Fibroblast of the aortic adventitia (primary cell): Measurements from ENCODE around the gene OPA1. TPM values are rescaled to one million over a fixed set of nuclear protein-coding genes. Genes with fewer than 3 reads are reported as not detected.

ENCODE experiments used
- DNase-seq: peaks from one replicate; pipeline ENCODE4 v3.0.0-alpha.2; 2010; ENCODE audit warnings: low read depth
- H3K4me3 ChIP-seq: 2 replicates; pipeline ENCODE4 v1.5.1; 2011; ENCODE audit warnings: low read depth, mild to moderate bottlenecking, control low read depth, low read length, moderate library complexity
- total RNA-seq: library from RNA; depleted of rRNA; stranded (reverse); fragments of >200 nt; gene quantifications from 2 replicates; pipeline ENCODE4 v1.2.3, GENCODE V29; 2012; ENCODE audit warnings: low replicate concordance
- TF ChIP-seq, protein P1 (sequence below): IDR thresholded peaks from 2 replicates; pipeline ENCODE4 v1.5.1; 2011; ENCODE audit warnings: mild to moderate bottlenecking, low read length, control low read depth, inconsistent platforms; ENCODE audit not compliant: insufficient read depth

Gene OPA1
- total RNA-seq, 1 donor, result 53.0 TPM

DNA sequence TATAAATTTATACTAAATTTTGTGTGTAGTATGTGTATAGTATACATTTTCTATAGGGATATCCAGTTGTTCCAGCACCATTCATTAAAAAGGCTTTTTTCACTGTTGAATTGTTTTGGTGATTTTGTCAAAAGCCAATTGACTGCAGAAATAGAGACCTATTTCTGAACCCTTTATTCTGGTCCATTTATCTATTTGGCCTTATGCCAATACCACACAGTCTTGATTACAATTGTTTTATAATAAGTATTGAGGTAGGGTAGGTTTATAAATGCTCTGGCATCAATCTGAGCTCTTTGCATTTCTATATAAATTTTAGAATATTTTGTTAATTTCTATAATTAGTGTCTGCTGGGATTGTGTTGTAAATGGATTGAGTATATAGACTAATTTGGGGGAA, 6.5 kb upstream of the OPA1 start:
- no peak for DNase-seq
- TF ChIP-seq, protein P1, sequence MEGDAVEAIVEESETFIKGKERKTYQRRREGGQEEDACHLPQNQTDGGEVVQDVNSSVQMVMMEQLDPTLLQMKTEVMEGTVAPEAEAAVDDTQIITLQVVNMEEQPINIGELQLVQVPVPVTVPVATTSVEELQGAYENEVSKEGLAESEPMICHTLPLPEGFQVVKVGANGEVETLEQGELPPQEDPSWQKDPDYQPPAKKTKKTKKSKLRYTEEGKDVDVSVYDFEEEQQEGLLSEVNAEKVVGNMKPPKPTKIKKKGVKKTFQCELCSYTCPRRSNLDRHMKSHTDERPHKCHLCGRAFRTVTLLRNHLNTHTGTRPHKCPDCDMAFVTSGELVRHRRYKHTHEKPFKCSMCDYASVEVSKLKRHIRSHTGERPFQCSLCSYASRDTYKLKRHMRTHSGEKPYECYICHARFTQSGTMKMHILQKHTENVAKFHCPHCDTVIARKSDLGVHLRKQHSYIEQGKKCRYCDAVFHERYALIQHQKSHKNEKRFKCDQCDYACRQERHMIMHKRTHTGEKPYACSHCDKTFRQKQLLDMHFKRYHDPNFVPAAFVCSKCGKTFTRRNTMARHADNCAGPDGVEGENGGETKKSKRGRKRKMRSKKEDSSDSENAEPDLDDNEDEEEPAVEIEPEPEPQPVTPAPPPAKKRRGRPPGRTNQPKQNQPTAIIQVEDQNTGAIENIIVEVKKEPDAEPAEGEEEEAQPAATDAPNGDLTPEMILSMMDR, result no peak
- H3K4me3 ChIP-seq, result no peak overlapping the region

DNA sequence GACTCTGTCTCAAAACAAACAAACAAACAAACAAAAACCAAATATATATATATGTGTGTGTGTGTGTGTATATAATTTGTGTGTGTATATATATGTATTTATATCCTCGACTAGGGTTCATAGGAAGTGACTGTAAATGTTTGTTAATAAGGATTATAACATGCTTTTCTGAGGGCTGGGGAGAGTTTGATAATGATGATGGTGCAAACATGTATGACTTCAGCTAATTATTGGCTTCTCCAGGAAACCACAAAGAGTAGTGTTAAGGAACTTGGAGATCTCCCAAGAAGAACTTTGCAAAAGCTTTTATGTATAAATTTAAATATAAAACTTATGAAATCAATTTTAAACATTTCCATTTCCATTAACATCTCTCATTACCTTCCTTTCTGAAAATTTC, 3.9 kb upstream of the OPA1 start:
- no peak for DNase-seq
- H3K4me3 ChIP-seq, result no peak overlapping the region
- TF ChIP-seq, protein P1, result no peak

DNA sequence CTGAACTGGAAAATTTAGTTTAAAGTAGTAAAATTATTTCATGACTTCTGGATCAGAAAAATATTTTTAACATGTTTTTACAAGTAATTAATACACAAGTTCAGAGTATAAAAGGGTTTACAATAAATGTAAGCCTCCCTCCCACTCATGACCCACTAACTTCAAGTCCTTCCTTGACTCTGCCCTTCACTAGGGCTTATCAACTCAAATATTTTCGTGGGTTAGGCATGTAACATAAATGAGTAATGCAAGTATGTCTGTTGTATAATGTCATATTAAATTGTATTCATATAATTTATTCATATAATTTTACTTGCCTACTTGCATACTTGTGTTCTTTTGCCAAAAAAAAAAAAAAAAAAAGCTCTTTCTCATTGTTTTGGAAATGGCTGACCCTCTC, 3.4 kb upstream of the OPA1 start:
- DNase-seq, result no peak
- TF ChIP-seq, protein P1, result no peak
- H3K4me3 ChIP-seq, result no peak overlapping the region

DNA sequence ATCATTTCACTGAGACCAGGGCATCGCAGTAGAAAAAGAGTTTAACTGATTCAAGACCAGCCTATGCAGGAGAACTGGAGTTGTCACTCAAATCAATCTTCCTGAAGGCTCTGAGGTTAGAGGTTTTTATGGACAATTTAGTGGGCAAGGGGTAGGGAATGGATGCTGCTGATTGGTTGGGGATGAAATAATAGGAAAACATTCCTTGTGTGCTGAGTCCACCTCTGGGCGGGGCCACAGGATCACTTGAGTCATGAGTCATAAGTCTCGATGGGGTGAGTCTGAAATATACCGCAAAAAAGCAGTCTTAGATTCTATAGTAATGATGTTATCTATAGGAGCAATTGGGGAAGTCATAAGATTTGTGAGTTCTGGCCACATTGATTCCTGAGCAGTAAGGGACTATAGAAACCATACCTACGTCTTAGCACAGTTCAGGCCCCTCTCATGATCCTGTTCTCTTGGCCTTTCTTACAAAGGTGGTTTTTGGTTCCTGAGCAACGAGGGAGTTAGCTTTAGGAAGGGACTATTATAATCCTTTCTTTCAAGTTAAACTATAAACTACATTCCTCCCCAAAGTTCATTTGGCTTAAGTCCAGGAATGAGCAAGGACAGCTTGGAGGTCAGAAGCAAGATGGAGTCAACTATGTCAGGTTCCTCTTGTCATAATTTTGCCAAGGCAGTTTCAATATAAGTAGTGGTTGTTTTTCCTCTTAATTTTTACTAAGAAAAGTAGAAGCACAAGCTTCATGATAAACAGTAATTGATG, 2.7 kb upstream of the OPA1 start:
- no peak overlapping the region for H3K4me3 ChIP-seq
- DNase-seq, result peak; percentile 51
- TF ChIP-seq, protein P1, result no peak

DNA sequence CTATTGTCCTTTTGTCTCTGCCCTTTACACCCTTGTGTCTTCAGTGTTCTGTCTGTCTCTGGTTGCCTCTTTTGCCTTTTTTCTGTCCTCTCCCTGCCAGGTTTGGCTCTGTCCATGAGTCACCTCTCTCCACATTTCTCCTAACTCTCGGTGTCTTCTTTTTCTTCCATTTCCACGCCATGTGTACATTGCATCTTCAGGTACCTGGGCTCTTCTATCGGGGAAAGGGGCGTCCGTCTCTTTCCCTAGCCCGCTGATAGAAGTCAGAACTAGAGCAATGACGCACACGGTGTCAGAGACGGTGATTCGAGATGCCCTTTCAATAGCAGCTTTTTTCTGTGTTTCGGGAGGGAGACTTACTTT, 641 bp downstream of the OPA1 start:
- DNase-seq, result peak; percentile 43
- TF ChIP-seq, protein P1, result no peak
- H3K4me3 ChIP-seq, result peak overlapping the region; percentile 94

DNA sequence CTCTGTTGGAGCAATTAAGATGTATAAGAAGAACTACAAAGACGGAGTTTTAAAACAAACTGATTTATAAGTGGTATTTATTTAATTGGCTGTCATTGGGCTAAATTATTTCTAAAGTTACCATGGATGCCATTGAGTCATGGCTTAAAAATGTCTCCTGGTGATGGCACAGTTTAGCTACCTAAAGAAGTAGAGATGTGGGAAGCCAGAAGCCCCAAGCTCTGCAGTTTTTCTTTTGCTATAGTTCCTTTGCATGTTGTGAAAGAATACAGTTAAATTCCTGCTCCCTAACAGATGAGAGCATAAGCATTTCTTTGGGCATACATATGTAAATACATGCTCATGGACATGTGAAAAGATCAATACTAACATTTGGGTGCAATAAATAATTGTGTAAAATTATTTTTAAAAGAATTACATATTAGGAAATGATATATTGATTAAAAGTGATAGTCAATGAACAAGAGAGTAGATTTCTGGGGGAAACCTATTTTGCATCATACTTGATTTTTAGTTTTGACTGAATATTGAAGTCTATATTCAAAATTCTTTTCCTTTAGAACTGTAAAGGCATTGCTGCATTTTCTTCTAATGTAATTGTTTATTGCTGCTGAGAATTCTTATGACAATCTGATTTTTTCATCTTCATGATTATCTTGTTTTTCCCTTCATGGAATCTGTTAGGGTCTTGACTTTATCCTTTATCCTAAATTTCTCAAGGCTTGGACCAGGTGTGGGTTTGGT, 2.1 kb downstream of the OPA1 start:
- peak overlapping the region; percentile 18 for H3K4me3 ChIP-seq
- TF ChIP-seq, protein P1, result no peak
- peak; percentile 17 for DNase-seq
